Kidney capillary endothelial cell (primary cell): ENCODE data around the gene STK40.
A peak's percentile ranks its signal among the peaks of the same experiment; 100 is the strongest.

Experiments used
- DNase-seq: peaks from one replicate; pipeline ENCODE4 v3.0.0-alpha.2; 2018; ENCODE audit warnings: low spot score

STK40 gene

GRCh38 chr1:36398370-36398977 is 12.8 kb upstream of the STK40 start:
- no peak for DNase-seq

DNA sequence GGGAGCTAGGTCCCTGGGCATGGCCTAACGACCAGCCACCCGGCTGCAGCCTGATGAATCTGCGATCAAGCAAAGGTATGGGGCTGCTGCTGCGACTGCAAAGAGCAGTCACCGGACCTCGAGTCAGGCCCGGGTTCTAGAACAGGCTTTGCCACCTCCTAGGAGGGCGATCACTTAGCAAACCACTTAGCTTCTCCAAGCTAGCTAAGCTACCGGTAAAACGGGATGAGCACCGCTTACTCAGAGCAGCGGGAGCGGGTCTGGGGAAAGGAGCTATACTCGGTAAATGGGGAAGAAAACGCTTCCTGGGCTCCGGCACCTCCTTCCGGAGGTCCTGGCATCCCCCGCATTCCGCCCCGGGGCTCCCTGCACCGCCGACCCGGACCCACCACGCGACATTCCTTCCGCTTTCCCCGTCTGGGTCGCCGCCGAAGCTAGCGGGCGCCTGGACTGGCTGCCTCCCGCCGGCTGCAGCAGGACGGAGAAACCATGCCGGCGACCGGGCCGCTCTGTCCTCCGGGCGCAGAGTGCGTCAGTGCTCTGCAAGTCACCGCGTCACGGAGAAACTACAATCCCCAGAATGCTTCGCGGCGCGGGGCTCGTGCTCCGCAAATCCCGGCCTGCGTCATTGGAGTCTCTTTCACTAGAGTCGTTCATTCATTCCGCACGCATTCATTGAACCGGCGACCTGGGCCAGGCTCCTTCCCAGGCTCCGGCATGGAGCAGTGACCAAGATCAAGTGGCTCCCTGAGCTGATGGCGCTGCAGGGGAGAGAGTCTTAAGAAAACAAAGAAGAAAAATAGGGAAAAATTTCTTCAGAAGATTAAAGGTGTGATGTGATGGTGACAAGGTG is 11.9 kb upstream of the STK40 start, which contains the start of gene LSM10:
Gene LSM10, minus strand, starts transcription at position 531 of the 853 bp plus-strand sequence. CDS start 3,779 bp downstream, outside the sequence.
- peak; percentile 85 for DNase-seq

- DNase-seq, result no peak
Measured at GRCh38 chr1:36397083-36397377, 11.3 kb upstream of the STK40 start.

- no peak for DNase-seq
Measured at GRCh38 chr1:36396359-36396758, 10.6 kb upstream of the STK40 start.

GRCh38 chr1:36393686-36394085 is 8.0 kb upstream of the STK40 start:
- no peak for DNase-seq

DNA sequence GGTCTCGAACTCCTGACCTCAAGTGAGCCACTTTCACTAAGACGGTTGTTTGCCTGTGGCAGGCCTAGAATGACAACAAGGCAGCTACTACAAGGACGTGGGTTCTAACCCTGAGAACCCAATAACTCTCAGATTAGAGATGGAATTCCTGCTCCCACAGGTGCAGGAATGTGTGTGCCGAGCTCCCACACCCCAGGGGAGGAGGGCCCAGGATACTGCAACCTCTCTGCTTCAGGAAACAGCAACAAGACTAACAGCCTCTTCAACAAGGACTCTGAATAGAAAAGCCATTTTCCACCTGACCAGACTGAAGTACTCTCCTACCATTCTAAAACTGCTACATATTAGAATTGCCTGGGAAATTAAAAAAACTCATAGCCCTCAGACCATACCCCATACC is 7.1 kb upstream of the STK40 start:
- DNase-seq, result no peak

- no peak for DNase-seq
Measured at GRCh38 chr1:36391271-36391670, 5.5 kb upstream of the STK40 start.

GRCh38 chr1:36390411-36390810 is 4.7 kb upstream of the STK40 start:
- DNase-seq, result no peak

DNA sequence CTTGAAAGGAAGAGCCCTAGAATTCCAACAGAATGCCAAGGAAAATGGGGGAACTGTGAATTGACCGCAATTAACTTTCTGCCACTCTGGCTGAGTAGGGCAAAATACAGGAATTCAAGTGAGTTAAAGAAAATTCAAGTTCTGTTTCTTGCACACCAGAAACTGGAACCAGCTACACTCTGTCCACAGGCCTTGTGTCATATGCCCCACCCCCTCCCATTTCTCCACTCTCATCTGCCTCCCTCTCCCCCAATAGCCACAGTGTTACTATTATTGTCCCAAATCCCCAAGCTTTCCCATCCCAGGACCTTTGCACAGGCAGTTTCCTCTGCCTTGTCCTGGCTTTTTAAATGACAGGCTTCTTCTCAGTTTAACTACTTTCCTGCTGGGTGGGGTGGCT is 4.3 kb upstream of the STK40 start:
- no peak for DNase-seq

- no peak for DNase-seq
Measured at GRCh38 chr1:36389261-36389660, 3.5 kb upstream of the STK40 start.

- DNase-seq, result no peak
Measured at GRCh38 chr1:36387141-36387949, 1.6 kb upstream of the STK40 start.

DNA sequence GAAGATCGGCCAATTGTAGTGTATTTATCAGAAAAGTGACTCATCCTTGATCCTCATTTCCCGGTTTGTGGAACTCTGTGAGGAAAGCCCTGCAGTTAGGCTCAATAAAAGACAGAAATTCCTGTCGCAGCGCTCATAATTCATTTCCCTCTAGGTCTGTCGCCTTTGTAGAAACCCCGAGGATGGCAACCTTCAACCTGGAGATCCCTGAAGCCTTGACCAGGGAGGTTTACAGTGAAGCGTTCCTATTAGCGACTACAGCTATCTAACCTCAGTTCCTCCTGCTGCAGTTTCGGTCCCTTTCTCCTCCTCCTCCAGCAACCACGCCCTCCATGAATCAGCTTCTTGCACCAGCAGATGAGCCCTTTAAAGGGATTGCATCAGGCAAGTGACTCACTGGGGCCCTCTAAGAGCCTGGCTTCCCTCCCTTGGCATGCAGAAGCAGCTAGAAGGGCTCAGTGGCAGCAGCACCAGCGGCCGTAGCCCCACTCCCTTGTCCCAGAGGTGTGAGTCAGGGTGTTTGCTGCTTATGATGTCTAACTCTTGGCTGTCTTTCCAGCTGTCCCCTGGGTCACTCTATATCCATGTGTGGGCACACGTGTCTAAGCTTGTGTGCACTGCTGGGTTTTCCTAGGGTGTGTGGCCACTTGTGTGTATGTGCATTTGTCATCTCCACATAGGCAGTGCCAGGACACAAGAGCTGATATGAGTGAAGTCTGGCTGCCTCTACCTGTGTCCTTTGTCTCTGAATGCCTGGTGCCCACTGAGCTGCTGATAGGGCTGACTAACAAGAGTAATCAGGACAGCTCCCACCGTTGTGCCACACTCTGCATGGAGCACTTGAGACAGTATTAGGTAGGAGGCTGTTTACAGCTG is 779 bp upstream of the STK40 start:
- DNase-seq, result peak; percentile 98

- no peak for DNase-seq
Measured at GRCh38 chr1:36384542-36385409, 948 bp downstream of the STK40 start.

DNA sequence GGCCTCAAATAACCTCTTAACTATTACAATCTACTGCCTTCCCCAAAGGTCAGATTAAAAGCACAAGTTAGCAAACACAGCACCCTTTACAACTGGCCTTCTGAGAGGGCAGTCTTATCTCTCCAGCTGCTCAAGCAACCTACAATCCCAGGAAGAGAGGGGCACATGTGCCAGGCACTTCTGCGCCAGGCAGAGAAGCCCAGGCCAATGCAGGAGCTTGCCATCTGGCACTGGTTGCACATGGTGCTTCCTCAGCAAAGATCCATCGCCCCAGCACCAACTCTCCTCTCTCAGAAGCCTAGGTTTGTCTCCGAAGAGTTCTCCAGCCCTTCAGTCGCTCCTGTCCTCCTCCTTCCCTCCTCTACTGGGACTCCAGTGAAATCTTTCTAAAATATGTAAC is 2.5 kb downstream of the STK40 start:
- DNase-seq, result no peak

GRCh38 chr1:36382669-36383068 is 3.1 kb downstream of the STK40 start:
- DNase-seq, result no peak

- DNase-seq, result no peak
Measured at GRCh38 chr1:36382231-36382630, 3.5 kb downstream of the STK40 start.

DNA sequence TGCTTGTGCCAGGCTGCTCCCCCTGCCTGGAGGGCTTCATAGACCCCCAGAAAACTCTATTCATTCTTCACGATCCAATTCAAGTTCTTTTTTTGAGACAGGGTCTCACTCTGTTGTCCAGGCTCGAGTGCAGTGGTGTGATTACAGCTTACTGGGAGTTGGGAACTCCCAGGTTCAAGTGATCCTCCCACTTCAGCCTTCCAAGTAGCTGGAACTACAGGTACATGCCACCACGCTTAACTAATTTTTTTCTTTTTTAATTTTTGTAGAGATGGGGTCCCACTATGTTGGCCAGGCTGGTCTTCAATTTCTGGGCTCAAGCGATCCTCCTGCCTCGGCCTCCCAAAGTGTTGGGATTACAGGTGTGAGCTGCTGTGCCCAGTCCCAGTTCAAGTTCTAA is 4.3 kb downstream of the STK40 start:
- no peak for DNase-seq

- no peak for DNase-seq
Measured at GRCh38 chr1:36380782-36381181, 4.9 kb downstream of the STK40 start.

DNA sequence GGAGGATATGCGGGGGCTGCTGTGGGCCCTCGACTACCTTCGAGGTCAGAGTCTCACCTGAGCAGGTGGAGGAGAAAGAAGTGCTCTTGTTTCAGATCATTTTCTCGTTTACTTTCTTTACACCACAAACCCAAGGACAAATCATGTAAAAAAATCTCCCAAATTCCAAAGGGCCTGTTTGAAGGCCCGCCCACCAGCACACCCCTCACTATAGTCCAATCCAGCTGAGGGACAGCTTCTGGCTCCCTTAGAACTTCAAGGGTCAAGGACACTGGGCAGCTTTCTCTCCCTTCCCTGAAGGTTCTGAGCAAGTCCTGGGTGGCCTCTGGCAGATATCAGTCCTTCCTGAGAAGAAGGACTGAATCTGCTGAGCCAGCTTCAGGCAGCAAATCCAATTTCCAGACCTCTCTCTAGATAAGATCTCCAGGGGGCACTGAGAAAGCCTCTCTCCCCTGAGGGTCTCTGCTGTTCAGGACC is 5.5 kb downstream of the STK40 start:
- no peak for DNase-seq

GRCh38 chr1:36377791-36378492 is 7.8 kb downstream of the STK40 start:
- DNase-seq, result no peak
